Trophoblast cell (in vitro differentiated cells and primary cell): Measurements from ENCODE around the gene OR7C2.

ENCODE experiments used
- DNase-seq, 2 donors: peaks; one replicate each; pipeline ENCODE4 v3.0.0-alpha.2; 2016
- H2AFZ ChIP-seq: 2 replicates; pipeline ENCODE4 v1.6.1; 2013; ENCODE audit warnings: low read length, moderate library complexity, mild to moderate bottlenecking; ENCODE audit not compliant: insufficient read depth, poor library complexity
- H2AK5ac ChIP-seq: 2 replicates; pipeline ENCODE4 v1.6.1; 2013; ENCODE audit warnings: mild to moderate bottlenecking, low read length
- H2BK120ac ChIP-seq: 2 replicates; pipeline ENCODE4 v1.6.1; 2013; ENCODE audit warnings: low read length, mild to moderate bottlenecking, moderate library complexity; ENCODE audit not compliant: insufficient read depth, poor library complexity
- H2BK12ac ChIP-seq: 2 replicates; pipeline ENCODE4 v1.6.1; 2013; ENCODE audit warnings: mild to moderate bottlenecking, low read length, moderate library complexity
- H2BK5ac ChIP-seq: 2 replicates; pipeline ENCODE4 v1.6.1; 2013; ENCODE audit warnings: low read length, low read depth, moderate library complexity, mild to moderate bottlenecking; ENCODE audit not compliant: poor library complexity
- H3K14ac ChIP-seq: 2 replicates; pipeline ENCODE4 v1.6.1; 2013; ENCODE audit warnings: mild to moderate bottlenecking, low read length
- H3K18ac ChIP-seq: 2 replicates; pipeline ENCODE4 v1.6.1; 2013; ENCODE audit warnings: mild to moderate bottlenecking, low read length
- H3K23ac ChIP-seq: 2 replicates; pipeline ENCODE4 v1.6.1; 2013; ENCODE audit warnings: low read length
- H3K27ac ChIP-seq: 2 replicates; pipeline ENCODE4 v1.5.1; 2013; ENCODE audit warnings: low read depth, mild to moderate bottlenecking, inconsistent platforms, low read length, moderate library complexity
- H3K27me3 ChIP-seq: 2 replicates; pipeline ENCODE4 v1.6.1; 2013; ENCODE audit warnings: inconsistent platforms, mild to moderate bottlenecking, low read length, moderate library complexity; ENCODE audit not compliant: insufficient read depth
- H3K36me3 ChIP-seq, 2 experiments: 1 replicate in 1 of 2; 2 replicates in 1 of 2; pipeline ENCODE4 v1.6.1; 2013; ENCODE audit warnings: low read length in 2 of 2, mild to moderate bottlenecking in 2 of 2, moderate library complexity in 1 of 2; ENCODE audit not compliant: insufficient read depth in 2 of 2, control insufficient read depth in 1 of 2
- H3K4ac ChIP-seq: 2 replicates; pipeline ENCODE4 v1.6.1; 2013; ENCODE audit warnings: low read depth, mild to moderate bottlenecking, low read length, moderate library complexity
- H3K4me1 ChIP-seq, 2 experiments: 1 replicate in 1 of 2; 2 replicates in 1 of 2; pipeline ENCODE4 v1.6.1; 2013; ENCODE audit warnings: low read length in 2 of 2, mild to moderate bottlenecking in 2 of 2, moderate library complexity in 1 of 2; ENCODE audit not compliant: insufficient read depth in 2 of 2, control insufficient read depth in 1 of 2
- H3K4me2 ChIP-seq: 2 replicates; pipeline ENCODE4 v1.6.1; 2013; ENCODE audit warnings: inconsistent platforms, mild to moderate bottlenecking, low read length, moderate library complexity
- H3K4me3 ChIP-seq: 2 replicates; pipeline ENCODE4 v1.5.1; 2013; ENCODE audit warnings: mild to moderate bottlenecking, low read depth, low read length, inconsistent platforms
- H3K79me1 ChIP-seq: one replicate; pipeline ENCODE4 v1.6.1; 2013; ENCODE audit warnings: low read length
- H3K79me2 ChIP-seq: 2 replicates; pipeline ENCODE4 v1.6.1; 2013; ENCODE audit warnings: low read length, mild to moderate bottlenecking; ENCODE audit not compliant: control insufficient read depth, insufficient read depth, poor library complexity
- H3K9ac ChIP-seq: 2 replicates; pipeline ENCODE4 v1.6.1; 2013; ENCODE audit warnings: mild to moderate bottlenecking, low read length
- H3K9me3 ChIP-seq: 2 replicates; pipeline ENCODE4 v1.6.1; 2013; ENCODE audit warnings: low read depth, mild to moderate bottlenecking, control low read depth, inconsistent platforms, low read length; ENCODE audit not compliant: insufficient read depth
- H4K12ac ChIP-seq: 2 replicates; pipeline ENCODE4 v1.6.1; 2013; ENCODE audit warnings: low read depth, mild to moderate bottlenecking, low read length, moderate library complexity
- H4K8ac ChIP-seq: 2 replicates; pipeline ENCODE4 v1.6.1; 2013; ENCODE audit warnings: low read depth, mild to moderate bottlenecking, low read length, moderate library complexity
- H4K91ac ChIP-seq: one replicate; pipeline ENCODE4 v1.6.1; 2013; ENCODE audit warnings: low read depth, mild to moderate bottlenecking, low read length, moderate library complexity
- WGBS: extraction: QIAGEN DNeasy Blood & Tissue Kit; methylation state at CpG from one replicate; pipeline ENCODE4 v1.1.7; 2013; ENCODE audit warnings: missing lambda C conversion rate; ENCODE audit not compliant: insufficient read length, insufficient coverage; ENCODE audit errors: extremely low coverage; 5-methylcytosine and 5-hydroxymethylcytosine counted together

OR7C2 gene

GRCh38 chr19:14985133-14985532, 43.8 kb downstream of the OR7C2 start:
- Histone ChIP-seq H2BK5ac (no peak overlapping the region), H3K14ac (no peak overlapping the region), H3K4me2 (no peak overlapping the region), H2AK5ac (no peak overlapping the region), H3K27ac (no peak overlapping the region), H4K12ac (no peak overlapping the region), H3K23ac (no peak overlapping the region), H4K8ac (no peak overlapping the region), H3K27me3 (peaks cover 7% of the 10 kb centered on the region), H3K9ac (no peak overlapping the region), H2BK12ac (no peak overlapping the region), H2AFZ (no peak overlapping the region), H2BK120ac (no peak overlapping the region), H3K9me3 (no peaks in the 10 kb centered on the region), H3K4me3 (no peak overlapping the region), H3K18ac (no peak overlapping the region), H3K4ac (no peak overlapping the region), H4K91ac (no peak overlapping the region), H3K36me3 (no peaks in the 10 kb centered on the region), H3K79me1 (no peaks in the 10 kb centered on the region), H3K4me1 (peaks cover 0 to under 1% of the 10 kb centered on the region in 2 experiments), H3K79me2 (no peaks in the 10 kb centered on the region)
- DNase-seq, result no peak
- no CpG with 5 or more reads among the region's 5 CpGs for WGBS
